Natural killer cell (primary cell): Measurements from ENCODE around the gene MTHFR. TPM values are rescaled to one million over a fixed set of nuclear protein-coding genes. Genes with fewer than 3 reads are reported as not detected.

Experiments used
- ATAC-seq, 3 donors: fragments of 150-1000 bp in 2 of 3; fragments of 200-7000 bp in 1 of 3; cut with Tn5 transposase; 1 replicate in 1 of 3; 2 replicates in 2 of 3; pipeline ENCODE4 v1.10.0; 2021; ENCODE audit warnings: mild to moderate bottlenecking in 2 of 3, moderate library complexity in 2 of 3
- DNase-seq, 2 donors: peaks; one replicate each; pipeline versions ENCODE4 v3.0.0 to v3.0.0-alpha.2; 2013 to 2021; ENCODE audit warnings: mixed read lengths in 1 of 2
- H3K27ac ChIP-seq: one replicate; pipeline ENCODE4 v1.5.1; 2013; ENCODE audit warnings: mild to moderate bottlenecking, low read length
- H3K27me3 ChIP-seq: one replicate; pipeline ENCODE4 v1.6.1; 2013; ENCODE audit warnings: low read length; ENCODE audit not compliant: control insufficient read depth, insufficient read depth
- H3K36me3 ChIP-seq: one replicate; pipeline ENCODE4 v1.6.1; 2013; ENCODE audit warnings: low read length; ENCODE audit not compliant: control insufficient read depth, insufficient read depth
- H3K4me1 ChIP-seq: one replicate; pipeline ENCODE4 v1.6.1; 2013; ENCODE audit warnings: low read length; ENCODE audit not compliant: control insufficient read depth, insufficient read depth
- H3K4me3 ChIP-seq: one replicate; pipeline ENCODE4 v1.5.1; 2013; ENCODE audit warnings: low read length
- H3K9me3 ChIP-seq: one replicate; pipeline ENCODE4 v1.6.1; 2013; ENCODE audit warnings: low read length; ENCODE audit not compliant: control insufficient read depth, insufficient read depth
- H3K27ac Mint-ChIP-seq, 2 donors: one replicate each; pipeline ENCODE4 v1.8.0; 2022; ENCODE audit warnings: mild to moderate bottlenecking in 2 of 2, mixed read lengths in 2 of 2, moderate library complexity in 1 of 2
- H3K27me3 Mint-ChIP-seq, 2 donors: one replicate each; pipeline ENCODE4 v1.8.0; 2022; ENCODE audit warnings: low read depth in 2 of 2, mixed read lengths in 2 of 2
- H3K36me3 Mint-ChIP-seq: one replicate; pipeline ENCODE4 v1.8.0; 2022; ENCODE audit warnings: mixed read lengths
- H3K4me1 Mint-ChIP-seq, 2 donors: one replicate each; pipeline ENCODE4 v1.8.0; 2022; ENCODE audit warnings: mixed read lengths in 2 of 2
- H3K4me3 Mint-ChIP-seq: one replicate; pipeline ENCODE4 v1.8.0; 2022; ENCODE audit warnings: mild to moderate bottlenecking, moderate library complexity, mixed read lengths
- H3K9me3 Mint-ChIP-seq, 2 donors: one replicate each; pipeline ENCODE4 v1.8.0; 2022; ENCODE audit warnings: mixed read lengths in 2 of 2
- WGBS: methylation state at CpG from one replicate; pipeline ENCODE4 v1.1.7; 2013; ENCODE audit warnings: missing lambda C conversion rate; ENCODE audit not compliant: insufficient coverage; 5-methylcytosine and 5-hydroxymethylcytosine counted together
- intact Hi-C: fragments of 100-400 bp; cut with micrococcal nuclease; formaldehyde crosslinking; loops from one replicate; pipeline ENCODE4 v1.14.2; 2022
- total RNA-seq, 4 donors: library from RNA; stranded (reverse); fragments of 120-200 nt in 1 of 4; gene quantifications; one replicate each; pipeline versions ENCODE4 v1.2.3 to v1.2.4, GENCODE V29; 2013 to 2022
- TF ChIP-seq, protein P1 (sequence below): fragments of 200-600 bp; IDR thresholded peaks from one replicate; pipeline ENCODE4 v1.8.0; 2022; ENCODE audit warnings: antibody characterized with exemption

Gene MTHFR
- total RNA-seq, 3 donors from 2014 or later (not counting 1 experiment from before 2014, with no cell fraction given), result 61.8 to 78.4 (median 69.5) TPM

- Mint-ChIP-seq H3K4me1 (no peaks in the 10 kb centered on the region), H3K27ac (no peak overlapping the region), H3K36me3 (no peaks in the 10 kb centered on the region), H3K4me3 (no peak overlapping the region), H3K9me3 (no peaks in the 10 kb centered on the region), H3K27me3 (no peaks in the 10 kb centered on the region)
- Histone ChIP-seq H3K27me3 (no peaks in the 10 kb centered on the region), H3K4me3 (no peak overlapping the region), H3K9me3 (no peaks in the 10 kb centered on the region), H3K27ac (no peak overlapping the region), H3K4me1 (no peaks in the 10 kb centered on the region), H3K36me3 (no peaks in the 10 kb centered on the region)
- intact Hi-C loops, result no loop called here
- DNase-seq, result no peak
- 95% methylated on average over 9 of the region's 9 CpGs for WGBS
- TF ChIP-seq, protein P1, sequence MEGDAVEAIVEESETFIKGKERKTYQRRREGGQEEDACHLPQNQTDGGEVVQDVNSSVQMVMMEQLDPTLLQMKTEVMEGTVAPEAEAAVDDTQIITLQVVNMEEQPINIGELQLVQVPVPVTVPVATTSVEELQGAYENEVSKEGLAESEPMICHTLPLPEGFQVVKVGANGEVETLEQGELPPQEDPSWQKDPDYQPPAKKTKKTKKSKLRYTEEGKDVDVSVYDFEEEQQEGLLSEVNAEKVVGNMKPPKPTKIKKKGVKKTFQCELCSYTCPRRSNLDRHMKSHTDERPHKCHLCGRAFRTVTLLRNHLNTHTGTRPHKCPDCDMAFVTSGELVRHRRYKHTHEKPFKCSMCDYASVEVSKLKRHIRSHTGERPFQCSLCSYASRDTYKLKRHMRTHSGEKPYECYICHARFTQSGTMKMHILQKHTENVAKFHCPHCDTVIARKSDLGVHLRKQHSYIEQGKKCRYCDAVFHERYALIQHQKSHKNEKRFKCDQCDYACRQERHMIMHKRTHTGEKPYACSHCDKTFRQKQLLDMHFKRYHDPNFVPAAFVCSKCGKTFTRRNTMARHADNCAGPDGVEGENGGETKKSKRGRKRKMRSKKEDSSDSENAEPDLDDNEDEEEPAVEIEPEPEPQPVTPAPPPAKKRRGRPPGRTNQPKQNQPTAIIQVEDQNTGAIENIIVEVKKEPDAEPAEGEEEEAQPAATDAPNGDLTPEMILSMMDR, result no peak
- ATAC-seq, result no peak
These were observed 27.4 kb downstream of the MTHFR start for GRCh38 chr1:11778336-11778735.

- no peaks in the 10 kb centered on the region for H3K9me3 Mint-ChIP-seq
These were observed 28.0 kb downstream of the MTHFR start for GRCh38 chr1:11777658-11778322.

GRCh38 chr1:11774753-11775152, 31.0 kb downstream of the MTHFR start:
- intact Hi-C loops, result no loop called here
- no peak overlapping the region for H3K4me3 ChIP-seq
- Mint-ChIP-seq H3K4me3 (no peak overlapping the region), H3K36me3 (no peaks in the 10 kb centered on the region), H3K9me3 (no peaks in the 10 kb centered on the region), H3K27ac (no peak overlapping the region), H3K27me3 (no peaks in the 10 kb centered on the region), H3K4me1 (no peaks in the 10 kb centered on the region)
- TF ChIP-seq, protein P1, result no peak
- DNase-seq, result no peak
- H3K9me3 ChIP-seq, result no peaks in the 10 kb centered on the region
- H3K27ac ChIP-seq, result no peak overlapping the region
- no peaks in the 10 kb centered on the region for H3K36me3 ChIP-seq
- no peaks in the 10 kb centered on the region for H3K27me3 ChIP-seq
- 81% methylated on average over 8 of the region's 9 CpGs for WGBS
- ATAC-seq, result no peak
- H3K4me1 ChIP-seq, result no peaks in the 10 kb centered on the region

More at GRCh38 chr1:11777658-11778322, 28.0 kb downstream of the MTHFR start:
- H3K36me3 ChIP-seq, result no peaks in the 10 kb centered on the region
- intact Hi-C loops, result no loop called here
- DNase-seq, result no peak
- Mint-ChIP-seq H3K27me3 (no peaks in the 10 kb centered on the region), H3K27ac (no peak overlapping the region), H3K4me3 (no peak overlapping the region), H3K4me1 (no peaks in the 10 kb centered on the region), H3K36me3 (no peaks in the 10 kb centered on the region)
- H3K27ac ChIP-seq, result no peak overlapping the region
- TF ChIP-seq, protein P1, result no peak
- no peaks in the 10 kb centered on the region for H3K9me3 ChIP-seq
- no peaks in the 10 kb centered on the region for H3K4me1 ChIP-seq
- no peak overlapping the region for H3K4me3 ChIP-seq
- no peak for ATAC-seq
- WGBS, result 91% methylated on average over 8 of the region's 8 CpGs
- H3K27me3 ChIP-seq, result no peaks in the 10 kb centered on the region

- WGBS, result 82% methylated on average over 3 of the region's 5 CpGs
- intact Hi-C loops, result no loop called here
- H3K4me3 Mint-ChIP-seq, result no peak overlapping the region
- H3K36me3 Mint-ChIP-seq, result no peaks in the 10 kb centered on the region
- Histone ChIP-seq H3K27me3 (no peaks in the 10 kb centered on the region), H3K4me3 (no peak overlapping the region), H3K27ac (no peak overlapping the region), H3K4me1 (no peaks in the 10 kb centered on the region), H3K36me3 (no peaks in the 10 kb centered on the region), H3K9me3 (no peaks in the 10 kb centered on the region)
- H3K4me1 Mint-ChIP-seq, result no peaks in the 10 kb centered on the region
- no peak overlapping the region for H3K27ac Mint-ChIP-seq
- no peaks in the 10 kb centered on the region for H3K9me3 Mint-ChIP-seq
- no peaks in the 10 kb centered on the region for H3K27me3 Mint-ChIP-seq
- DNase-seq (no peak), ATAC-seq (no peak)
- TF ChIP-seq, protein P1, result no peak
These were observed 33.3 kb downstream of the MTHFR start for GRCh38 chr1:11772458-11772857.
